Measurements from ENCODE around the gene ZIC4.

DNA sequence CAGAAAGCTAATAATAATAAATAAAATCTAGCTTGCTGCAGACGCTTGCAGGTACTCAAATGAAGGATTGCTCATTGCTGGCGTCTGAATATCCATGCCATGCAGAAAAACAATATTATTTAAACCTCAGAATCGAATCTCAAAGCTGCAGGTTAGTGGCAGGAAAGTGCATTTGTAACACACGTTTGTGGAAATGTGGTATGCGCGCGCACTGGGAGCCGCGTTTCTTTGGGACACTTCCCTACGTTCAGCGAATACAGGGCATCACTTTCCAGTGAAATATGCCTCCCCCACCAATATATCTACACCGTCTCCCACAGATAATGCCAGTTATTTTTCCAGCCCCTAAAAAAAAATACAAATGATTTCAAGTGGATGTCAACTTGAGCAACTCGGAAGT lies 37.1 kb downstream of the ZIC4 start:
- TF ChIP-seq POLR2AphosphoS5 (IDR thresholded peaks at IDR 0.05; ENCODE audit: low read depth, low read length) (no peak), TAF1 (IDR thresholded peaks at IDR 0.05; ENCODE audit: borderline replicate concordance, insufficient read depth, low read length) (no peak), SIN3A (IDR thresholded peaks at IDR 0.05; ENCODE audit: borderline replicate concordance, insufficient read depth, low read length) (no peak)
